ENCODE data around the gene MRAP.

DNA sequence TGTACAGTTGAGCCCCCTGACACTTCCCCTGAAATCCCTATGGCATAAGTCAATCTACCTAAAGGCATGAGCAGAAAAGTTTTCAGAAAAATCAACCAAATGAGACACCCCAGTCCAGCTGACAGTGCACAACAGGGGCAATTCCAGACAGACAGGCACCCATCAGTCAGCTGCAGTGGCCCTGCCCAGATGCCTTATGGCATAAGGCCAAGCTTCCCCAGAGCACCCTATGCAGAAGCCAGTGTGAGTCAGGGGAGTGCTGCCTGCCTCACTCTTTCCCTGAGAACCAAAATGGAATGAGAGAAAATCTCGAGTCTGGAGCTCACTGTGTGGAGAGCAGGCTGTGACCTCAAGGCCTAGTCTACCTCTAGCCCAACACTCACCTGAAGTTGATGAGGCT, 38.1 kb downstream of the MRAP start:
- TF ChIP-seq EZH2 (IDR thresholded peaks at IDR 0.05; ENCODE audit: borderline replicate concordance, insufficient read depth, low read depth, low read length, poor library complexity, severe bottlenecking): no peak
- TF ChIP-seq, protein P1, sequence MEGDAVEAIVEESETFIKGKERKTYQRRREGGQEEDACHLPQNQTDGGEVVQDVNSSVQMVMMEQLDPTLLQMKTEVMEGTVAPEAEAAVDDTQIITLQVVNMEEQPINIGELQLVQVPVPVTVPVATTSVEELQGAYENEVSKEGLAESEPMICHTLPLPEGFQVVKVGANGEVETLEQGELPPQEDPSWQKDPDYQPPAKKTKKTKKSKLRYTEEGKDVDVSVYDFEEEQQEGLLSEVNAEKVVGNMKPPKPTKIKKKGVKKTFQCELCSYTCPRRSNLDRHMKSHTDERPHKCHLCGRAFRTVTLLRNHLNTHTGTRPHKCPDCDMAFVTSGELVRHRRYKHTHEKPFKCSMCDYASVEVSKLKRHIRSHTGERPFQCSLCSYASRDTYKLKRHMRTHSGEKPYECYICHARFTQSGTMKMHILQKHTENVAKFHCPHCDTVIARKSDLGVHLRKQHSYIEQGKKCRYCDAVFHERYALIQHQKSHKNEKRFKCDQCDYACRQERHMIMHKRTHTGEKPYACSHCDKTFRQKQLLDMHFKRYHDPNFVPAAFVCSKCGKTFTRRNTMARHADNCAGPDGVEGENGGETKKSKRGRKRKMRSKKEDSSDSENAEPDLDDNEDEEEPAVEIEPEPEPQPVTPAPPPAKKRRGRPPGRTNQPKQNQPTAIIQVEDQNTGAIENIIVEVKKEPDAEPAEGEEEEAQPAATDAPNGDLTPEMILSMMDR (IDR thresholded peaks at IDR 0.05): no peak

Data from B cell (primary cell).